ENCODE measurements around the gene SYDE1. TPM values are rescaled to one million over a fixed set of nuclear protein-coding genes. Genes with fewer than 3 reads are reported as not detected.
A peak's percentile ranks its signal among the peaks of the same experiment; 100 is the strongest.

SYDE1 gene
- total RNA-seq, 4 donors from 2014 or later, result 42.8 to 106 (median 77.1) TPM

- DNase-seq (ENCODE audit: extremely low spot score), result no peak
- WGBS, result 61% methylated on average over 3 of the region's 3 CpGs
Observed at GRCh38 chr19:15101479-15102082, 5.6 kb upstream of the SYDE1 start.

GRCh38 chr19:15104003-15104402 is 3.2 kb upstream of the SYDE1 start:
- TF ChIP-seq EP300 (IDR thresholded peaks at IDR 0.05) (no peak), POLR2AphosphoS5 (IDR thresholded peaks at IDR 0.05) (no peak), CTCF (IDR thresholded peaks at IDR 0.05) (no peak), POLR2A (IDR thresholded peaks at IDR 0.05; ENCODE audit: low read depth) (no peak)
- H3K36me3 ChIP-seq, result peaks cover 0 to 3% (median 1%) of the 10 kb centered on the region in 4 donors
- H3K4me1 ChIP-seq, result peaks cover 11 to 22% (median 20%) of the 10 kb centered on the region in 4 donors
- no peaks in the 10 kb centered on the region for H3K27me3 ChIP-seq
- intact Hi-C loops (cut with DNase I), result loop anchor here (5.0 to 10.0 kb wide), 2 partner anchors 351 to 453 kb away; no protein-coding TSS in a partner anchor
- no peak for DNase-seq (ENCODE audit: extremely low spot score)
- H3K4me3 ChIP-seq, result no peak overlapping the region
- no peak overlapping the region for H3K27ac ChIP-seq (replicated peaks in 1 of 4)
- WGBS, result 80% methylated on average over 1 of the region's 1 CpG
- H3K9me3 ChIP-seq, result peaks cover 0 to 20% (median 16%) of the 10 kb centered on the region in 4 donors

More at GRCh38 chr19:15101479-15102082, 5.6 kb upstream of the SYDE1 start:
- H3K4me3 ChIP-seq, result no peak overlapping the region
- H3K27ac ChIP-seq (replicated peaks in 1 of 4), result no peak overlapping the region
- TF ChIP-seq EP300 (IDR thresholded peaks at IDR 0.05) (no peak), CTCF (IDR thresholded peaks at IDR 0.05) (peak; percentile 57 to 72 (median 59))
- H3K27me3 ChIP-seq, result no peaks in the 10 kb centered on the region
- H3K9me3 ChIP-seq, result peaks cover 0 to 20% (median 16%) of the 10 kb centered on the region in 4 donors
- H3K4me1 ChIP-seq, result peaks cover 2 to 3% (median 2%) of the 10 kb centered on the region in 4 donors
- H3K36me3 ChIP-seq, result no peaks in the 10 kb centered on the region
- intact Hi-C loops (cut with DNase I), result loop anchor here (2.0 to 10.0 kb wide), 3 partner anchors 49 to 456 kb away; no protein-coding TSS in a partner anchor

DNA sequence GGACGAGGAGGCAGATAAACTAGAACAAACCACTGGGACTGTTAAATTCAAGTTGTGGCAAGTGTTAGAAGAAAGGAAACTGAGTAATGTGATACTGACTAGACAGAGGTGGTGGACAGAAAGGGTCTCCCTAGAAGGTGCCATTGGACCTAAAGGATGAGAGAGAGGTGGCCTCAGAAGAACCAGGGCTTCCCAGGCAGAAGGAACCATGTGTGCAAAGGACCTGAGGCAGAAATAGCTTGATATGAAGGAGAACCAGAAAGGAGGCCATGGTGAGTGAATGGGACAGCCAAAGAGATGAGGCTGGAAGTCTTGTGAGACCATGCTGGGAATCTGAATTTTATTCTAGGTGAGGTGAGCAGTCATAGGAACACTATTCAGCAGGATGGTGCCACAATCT is 2.8 kb upstream of the SYDE1 start:
- intact Hi-C loops (cut with DNase I), result loop anchor here (5.0 to 10.0 kb wide), 2 partner anchors 350 to 453 kb away; no protein-coding TSS in a partner anchor
- H3K36me3 ChIP-seq, result peaks cover 0 to 7% (median 5%) of the 10 kb centered on the region in 4 donors
- peaks cover 11 to 26% (median 23%) of the 10 kb centered on the region in 4 donors for H3K4me1 ChIP-seq
- no peaks in the 10 kb centered on the region for H3K27me3 ChIP-seq
- H3K9me3 ChIP-seq, result peaks cover 0 to 20% (median 16%) of the 10 kb centered on the region in 4 donors
- no peak overlapping the region for H3K4me3 ChIP-seq
- WGBS, result 86% methylated on average over 1 of the region's 1 CpG
- DNase-seq (ENCODE audit: extremely low spot score), result no peak
- no peak overlapping the region for H3K27ac ChIP-seq (replicated peaks in 1 of 4)
- TF ChIP-seq EP300 (IDR thresholded peaks at IDR 0.05) (no peak), POLR2AphosphoS5 (IDR thresholded peaks at IDR 0.05) (no peak), POLR2A (IDR thresholded peaks at IDR 0.05; ENCODE audit: low read depth) (no peak), CTCF (IDR thresholded peaks at IDR 0.05) (no peak)

DNA sequence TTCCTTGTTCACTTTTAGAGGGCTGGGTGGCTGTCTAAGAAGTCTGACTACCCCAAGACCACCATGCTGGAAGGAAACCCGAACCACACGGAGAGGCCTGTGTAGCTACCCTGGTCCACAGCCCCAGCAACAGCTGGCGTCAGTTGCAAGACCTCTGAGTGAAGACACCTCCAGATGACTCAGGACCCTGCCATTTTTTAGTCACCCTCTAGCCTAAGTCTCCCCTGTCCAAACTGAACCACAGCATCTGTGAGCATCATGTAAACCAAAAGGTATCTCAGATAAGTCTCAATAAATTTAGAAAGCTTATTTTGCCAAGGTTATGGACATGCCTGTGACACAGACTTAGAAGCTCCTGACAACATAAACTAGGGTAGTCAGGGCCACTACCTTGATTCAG is 2.2 kb upstream of the SYDE1 start:
- TF ChIP-seq CTCF (IDR thresholded peaks at IDR 0.05) (no peak), POLR2A (IDR thresholded peaks at IDR 0.05; ENCODE audit: low read depth) (no peak), POLR2AphosphoS5 (IDR thresholded peaks at IDR 0.05) (no peak), EP300 (IDR thresholded peaks at IDR 0.05) (no peak)
- H3K4me3 ChIP-seq, result no peak overlapping the region
- WGBS, result 100% methylated on average over 3 of the region's 3 CpGs
- peaks cover 0 to 20% (median 16%) of the 10 kb centered on the region in 4 donors for H3K9me3 ChIP-seq
- peaks cover 3 to 13% (median 11%) of the 10 kb centered on the region in 4 donors for H3K36me3 ChIP-seq
- DNase-seq (ENCODE audit: extremely low spot score), result no peak
- H3K27me3 ChIP-seq, result no peaks in the 10 kb centered on the region
- H3K4me1 ChIP-seq, result peaks cover 11 to 31% (median 24%) of the 10 kb centered on the region in 4 donors
- H3K27ac ChIP-seq (replicated peaks in 1 of 4), result no peak overlapping the region
- intact Hi-C loops (cut with DNase I), result loop anchor here (10.0 kb wide), 1 partner anchor 350 kb away; no protein-coding TSS in a partner anchor

Measured in esophagus muscularis mucosa (tissue), 4 donors.